ENCODE data around the gene PLA2R1. TPM values are rescaled to one million over a fixed set of nuclear protein-coding genes. Genes with fewer than 3 reads are reported as not detected.

PLA2R1 gene
- total RNA-seq, 3 donors from 2014 or later (not counting 1 experiment from before 2014, with no cell fraction given) = not detected

GRCh38 chr2:160055726-160056108 lies 6.7 kb downstream of the PLA2R1 start:
- Mint-ChIP-seq H3K27me3 (ENCODE audit: low read depth in 2 of 2) (peaks cover 26% of the 10 kb centered on the region in 2 donors), H3K4me3 (no peak overlapping the region)
- ATAC-seq = no peak

GRCh38 chr2:160054984-160055725 lies 7.3 kb downstream of the PLA2R1 start:
- H3K9me3 ChIP-seq (ENCODE audit: control insufficient read depth, insufficient read depth, low read length) = no peaks in the 10 kb centered on the region
- Mint-ChIP-seq H3K4me3 (no peak overlapping the region), H3K9me3 (no peaks in the 10 kb centered on the region), H3K36me3 (no peaks in the 10 kb centered on the region), H3K4me1 (no peaks in the 10 kb centered on the region), H3K27me3 (ENCODE audit: low read depth in 2 of 2) (peaks cover 22 to 26% of the 10 kb centered on the region in 2 donors), H3K27ac (no peak overlapping the region)
- DNase-seq (no peak), ATAC-seq (no peak)
- no peaks in the 10 kb centered on the region for H3K4me1 ChIP-seq (ENCODE audit: control insufficient read depth, insufficient read depth, low read length)
- no peaks in the 10 kb centered on the region for H3K27me3 ChIP-seq (ENCODE audit: control insufficient read depth, insufficient read depth, low read length)
- no peaks in the 10 kb centered on the region for H3K36me3 ChIP-seq (ENCODE audit: control insufficient read depth, insufficient read depth, low read length)
- H3K27ac ChIP-seq (ENCODE audit: low read length) = no peak overlapping the region
- no peak for TF ChIP-seq CTCF (IDR thresholded peaks at IDR 0.05)
- WGBS (ENCODE audit: insufficient coverage) = 93% methylated on average over 6 of the region's 7 CpGs
- intact Hi-C loops (cut with micrococcal nuclease) = no loop called here
- no peak overlapping the region for H3K4me3 ChIP-seq (ENCODE audit: low read length)

More at GRCh38 chr2:160055726-160056108, 6.7 kb downstream of the PLA2R1 start:
- TF ChIP-seq CTCF (IDR thresholded peaks at IDR 0.05) = no peak
- H3K4me3 ChIP-seq (ENCODE audit: low read length) = no peak overlapping the region
- H3K36me3 Mint-ChIP-seq = no peaks in the 10 kb centered on the region
- H3K9me3 Mint-ChIP-seq = no peaks in the 10 kb centered on the region
- no peak overlapping the region for H3K27ac Mint-ChIP-seq
- H3K27me3 ChIP-seq (ENCODE audit: control insufficient read depth, insufficient read depth, low read length) = no peaks in the 10 kb centered on the region
- no peaks in the 10 kb centered on the region for H3K9me3 ChIP-seq (ENCODE audit: control insufficient read depth, insufficient read depth, low read length)
- H3K36me3 ChIP-seq (ENCODE audit: control insufficient read depth, insufficient read depth, low read length) = no peaks in the 10 kb centered on the region
- intact Hi-C loops (cut with micrococcal nuclease) = no loop called here
- H3K4me1 Mint-ChIP-seq = no peaks in the 10 kb centered on the region
- no peak for DNase-seq
- no peak overlapping the region for H3K27ac ChIP-seq (ENCODE audit: low read length)
- no peaks in the 10 kb centered on the region for H3K4me1 ChIP-seq (ENCODE audit: control insufficient read depth, insufficient read depth, low read length)
- WGBS (ENCODE audit: insufficient coverage) = 86% methylated on average over 7 of the region's 7 CpGs

GRCh38 chr2:160053946-160054345 lies 8.5 kb downstream of the PLA2R1 start:
- H3K4me1 ChIP-seq (ENCODE audit: control insufficient read depth, insufficient read depth, low read length) = no peaks in the 10 kb centered on the region
- Mint-ChIP-seq H3K27me3 (ENCODE audit: low read depth in 2 of 2) (peaks cover 16 to 19% of the 10 kb centered on the region in 2 donors), H3K4me3 (no peak overlapping the region), H3K27ac (no peak overlapping the region), H3K9me3 (no peaks in the 10 kb centered on the region), H3K4me1 (no peaks in the 10 kb centered on the region), H3K36me3 (no peaks in the 10 kb centered on the region)
- no peak overlapping the region for H3K27ac ChIP-seq (ENCODE audit: low read length)
- H3K9me3 ChIP-seq (ENCODE audit: control insufficient read depth, insufficient read depth, low read length) = no peaks in the 10 kb centered on the region
- H3K4me3 ChIP-seq (ENCODE audit: low read length) = no peak overlapping the region
- intact Hi-C loops (cut with micrococcal nuclease) = no loop called here
- TF ChIP-seq CTCF (IDR thresholded peaks at IDR 0.05) = no peak
- no peak for DNase-seq
- no peak for ATAC-seq
- no peaks in the 10 kb centered on the region for H3K36me3 ChIP-seq (ENCODE audit: control insufficient read depth, insufficient read depth, low read length)
- WGBS (ENCODE audit: insufficient coverage) = 90% methylated on average over 2 of the region's 2 CpGs
- no peaks in the 10 kb centered on the region for H3K27me3 ChIP-seq (ENCODE audit: control insufficient read depth, insufficient read depth, low read length)

- H3K27me3 Mint-ChIP-seq (ENCODE audit: low read depth in 2 of 2) = peaks cover 13 to 15% of the 10 kb centered on the region in 2 donors
- Histone ChIP-seq H3K4me3 (ENCODE audit: low read length) (no peak overlapping the region), H3K9me3 (ENCODE audit: control insufficient read depth, insufficient read depth, low read length) (no peaks in the 10 kb centered on the region), H3K27me3 (ENCODE audit: control insufficient read depth, insufficient read depth, low read length) (no peaks in the 10 kb centered on the region), H3K27ac (ENCODE audit: low read length) (no peak overlapping the region), H3K36me3 (ENCODE audit: control insufficient read depth, insufficient read depth, low read length) (no peaks in the 10 kb centered on the region), H3K4me1 (ENCODE audit: control insufficient read depth, insufficient read depth, low read length) (no peaks in the 10 kb centered on the region)
- no peaks in the 10 kb centered on the region for H3K4me1 Mint-ChIP-seq
- no peak for TF ChIP-seq CTCF (IDR thresholded peaks at IDR 0.05)
- WGBS (ENCODE audit: insufficient coverage) = 82% methylated on average over 1 of the region's 2 CpGs
- no peaks in the 10 kb centered on the region for H3K36me3 Mint-ChIP-seq
- ATAC-seq (no peak), DNase-seq (no peak)
- no peak overlapping the region for H3K27ac Mint-ChIP-seq
- H3K4me3 Mint-ChIP-seq = no peak overlapping the region
- intact Hi-C loops (cut with micrococcal nuclease) = no loop called here
- H3K9me3 Mint-ChIP-seq = no peaks in the 10 kb centered on the region
These were observed 9.9 kb downstream of the PLA2R1 start for GRCh38 chr2:160052531-160052930.
